ENCODE measurements around the gene YWHAH.

DNA sequence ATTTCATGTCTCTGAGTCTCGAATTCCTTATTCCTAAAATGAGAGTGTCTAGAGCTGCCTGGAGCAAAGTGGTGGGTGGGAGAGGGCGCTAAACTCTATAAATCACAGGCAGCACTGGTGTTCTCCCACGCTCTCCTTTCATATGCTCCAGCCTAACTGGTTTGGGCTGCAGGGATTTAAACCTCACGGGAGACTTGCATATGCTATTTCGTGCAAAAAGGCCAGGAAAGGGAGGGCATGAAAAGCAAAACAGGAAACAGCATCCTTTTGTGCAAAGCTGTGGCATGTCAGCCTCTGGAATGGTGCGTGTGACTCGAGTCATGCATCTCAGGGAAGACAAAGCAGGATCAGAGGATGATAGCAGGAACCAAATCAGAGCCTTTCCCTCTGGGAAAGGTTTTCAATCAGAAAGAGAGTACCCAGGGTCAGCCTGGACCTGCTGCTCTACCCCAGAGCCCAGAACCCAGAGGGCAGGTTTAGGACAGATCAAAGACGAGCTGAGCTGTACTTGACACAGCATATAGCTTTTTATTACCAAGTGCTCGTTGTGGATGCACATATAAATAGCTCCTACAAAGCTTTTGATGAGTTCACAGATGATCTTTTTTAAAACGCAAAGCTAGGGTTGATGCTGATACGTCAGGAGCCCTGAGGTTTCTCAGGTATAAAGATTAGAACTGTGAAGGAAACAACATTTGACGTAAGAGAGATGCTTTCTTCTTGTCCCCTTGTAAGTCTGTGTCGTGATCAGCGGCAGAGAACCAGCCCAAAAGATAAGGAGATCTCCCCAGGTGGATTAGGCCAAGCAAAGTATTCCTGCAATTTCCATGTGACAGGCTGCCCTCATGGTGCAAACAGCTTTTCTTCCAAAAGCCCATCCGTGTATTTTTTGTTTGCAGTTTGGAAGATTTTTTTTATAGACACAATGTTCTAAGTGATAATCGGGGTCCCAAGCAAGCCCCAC lies 46.2 kb upstream of the YWHAH start:
- TF ChIP-seq, protein P1, sequence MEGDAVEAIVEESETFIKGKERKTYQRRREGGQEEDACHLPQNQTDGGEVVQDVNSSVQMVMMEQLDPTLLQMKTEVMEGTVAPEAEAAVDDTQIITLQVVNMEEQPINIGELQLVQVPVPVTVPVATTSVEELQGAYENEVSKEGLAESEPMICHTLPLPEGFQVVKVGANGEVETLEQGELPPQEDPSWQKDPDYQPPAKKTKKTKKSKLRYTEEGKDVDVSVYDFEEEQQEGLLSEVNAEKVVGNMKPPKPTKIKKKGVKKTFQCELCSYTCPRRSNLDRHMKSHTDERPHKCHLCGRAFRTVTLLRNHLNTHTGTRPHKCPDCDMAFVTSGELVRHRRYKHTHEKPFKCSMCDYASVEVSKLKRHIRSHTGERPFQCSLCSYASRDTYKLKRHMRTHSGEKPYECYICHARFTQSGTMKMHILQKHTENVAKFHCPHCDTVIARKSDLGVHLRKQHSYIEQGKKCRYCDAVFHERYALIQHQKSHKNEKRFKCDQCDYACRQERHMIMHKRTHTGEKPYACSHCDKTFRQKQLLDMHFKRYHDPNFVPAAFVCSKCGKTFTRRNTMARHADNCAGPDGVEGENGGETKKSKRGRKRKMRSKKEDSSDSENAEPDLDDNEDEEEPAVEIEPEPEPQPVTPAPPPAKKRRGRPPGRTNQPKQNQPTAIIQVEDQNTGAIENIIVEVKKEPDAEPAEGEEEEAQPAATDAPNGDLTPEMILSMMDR (IDR thresholded peaks at IDR 0.05) = no peak
- no peak for TF ChIP-seq POLR2A (IDR thresholded peaks at IDR 0.05)

All from Peyer's patch (tissue), 4 donors.